Measurements from ENCODE around the gene SLC12A8.
A peak's percentile ranks its signal among the peaks of the same experiment; 100 is the strongest.

The SLC12A8 gene

GRCh38 chr3:125069452-125069851 is 143.1 kb downstream of the SLC12A8 start:
- TF ChIP-seq CTCF (IDR thresholded peaks at IDR 0.05; ENCODE audit: low read depth, low read length) = no peak
- no peak overlapping the region for H3K4me3 ChIP-seq (ENCODE audit: low read depth, low read length)

- H3K4me3 ChIP-seq (ENCODE audit: low read depth, low read length) = no peak overlapping the region
- no peak for TF ChIP-seq CTCF (IDR thresholded peaks at IDR 0.05; ENCODE audit: low read depth, low read length)
Observed at GRCh38 chr3:125068265-125068664, 144.3 kb downstream of the SLC12A8 start.

GRCh38 chr3:125067225-125067624 is 145.3 kb downstream of the SLC12A8 start:
- H3K4me3 ChIP-seq (ENCODE audit: low read depth, low read length) = no peak overlapping the region
- no peak for TF ChIP-seq CTCF (IDR thresholded peaks at IDR 0.05; ENCODE audit: low read depth, low read length)

GRCh38 chr3:125062904-125063618 is 149.5 kb downstream of the SLC12A8 start:
- 0 out of 2 replicates have a peak overlapping the region, but pooled peaks have one; percentile 2 for H3K4me3 ChIP-seq (ENCODE audit: low read depth, low read length)
- no peak for TF ChIP-seq CTCF (IDR thresholded peaks at IDR 0.05; ENCODE audit: low read depth, low read length)

- H3K4me3 ChIP-seq (ENCODE audit: low read depth, low read length) = peak overlapping the region; percentile 20; the same call in 1 of the 2 replicates
- no peak for TF ChIP-seq CTCF (IDR thresholded peaks at IDR 0.05; ENCODE audit: low read depth, low read length)
Observed at GRCh38 chr3:125061646-125062045, 150.9 kb downstream of the SLC12A8 start.

- TF ChIP-seq CTCF (IDR thresholded peaks at IDR 0.05; ENCODE audit: low read depth, low read length) = no peak
- peak overlapping the region; percentile 20; the same call in 1 of the 2 replicates for H3K4me3 ChIP-seq (ENCODE audit: low read depth, low read length)
Observed at GRCh38 chr3:125061170-125061569, 151.4 kb downstream of the SLC12A8 start.

- no peak for TF ChIP-seq CTCF (IDR thresholded peaks at IDR 0.05; ENCODE audit: low read depth, low read length)
Observed at GRCh38 chr3:125059488-125060245, 152.9 kb downstream of the SLC12A8 start.

More at GRCh38 chr3:125059488-125060245, 152.9 kb downstream of the SLC12A8 start:
- no peak overlapping the region for H3K4me3 ChIP-seq (ENCODE audit: low read depth, low read length)

Measured in WI38 (cell line).